Measurements from ENCODE around the gene NAA25. TPM values are rescaled to one million over a fixed set of nuclear protein-coding genes. Genes with fewer than 3 reads are reported as not detected.

NAA25 gene
- total and polyA plus RNA-seq, 9 donors: 5.7 to 36.9 (median 23.6) TPM

DNA sequence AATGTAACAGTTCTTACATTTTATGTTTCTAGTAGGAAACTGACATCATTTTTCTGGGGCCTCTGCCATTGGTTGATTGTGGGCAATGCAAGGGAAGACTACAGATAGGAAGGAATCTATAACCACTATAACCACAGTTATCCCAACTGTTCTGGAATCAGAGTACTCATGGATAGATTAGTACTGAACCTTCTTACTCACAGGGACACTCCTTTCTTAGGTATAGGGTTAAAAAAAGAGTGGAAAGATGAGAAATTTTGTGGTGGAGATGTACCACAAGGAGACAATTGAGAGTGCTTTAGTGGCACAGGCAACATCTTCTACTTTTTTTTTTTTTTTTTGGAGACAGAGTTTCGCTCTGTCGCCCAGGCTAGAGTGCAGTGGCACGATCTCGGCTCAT is 116.6 kb downstream of the NAA25 start:
- no peak overlapping the region for H3K27ac ChIP-seq
- H3K9me3 ChIP-seq: no peaks in the 10 kb centered on the region
- no peaks in the 10 kb centered on the region for H3K27me3 ChIP-seq
- DNase-seq: no peak
- H3K4me3 ChIP-seq: no peak overlapping the region
- TF ChIP-seq POLR2A (IDR thresholded peaks at IDR 0.05): no peak
- TF ChIP-seq, protein P1, sequence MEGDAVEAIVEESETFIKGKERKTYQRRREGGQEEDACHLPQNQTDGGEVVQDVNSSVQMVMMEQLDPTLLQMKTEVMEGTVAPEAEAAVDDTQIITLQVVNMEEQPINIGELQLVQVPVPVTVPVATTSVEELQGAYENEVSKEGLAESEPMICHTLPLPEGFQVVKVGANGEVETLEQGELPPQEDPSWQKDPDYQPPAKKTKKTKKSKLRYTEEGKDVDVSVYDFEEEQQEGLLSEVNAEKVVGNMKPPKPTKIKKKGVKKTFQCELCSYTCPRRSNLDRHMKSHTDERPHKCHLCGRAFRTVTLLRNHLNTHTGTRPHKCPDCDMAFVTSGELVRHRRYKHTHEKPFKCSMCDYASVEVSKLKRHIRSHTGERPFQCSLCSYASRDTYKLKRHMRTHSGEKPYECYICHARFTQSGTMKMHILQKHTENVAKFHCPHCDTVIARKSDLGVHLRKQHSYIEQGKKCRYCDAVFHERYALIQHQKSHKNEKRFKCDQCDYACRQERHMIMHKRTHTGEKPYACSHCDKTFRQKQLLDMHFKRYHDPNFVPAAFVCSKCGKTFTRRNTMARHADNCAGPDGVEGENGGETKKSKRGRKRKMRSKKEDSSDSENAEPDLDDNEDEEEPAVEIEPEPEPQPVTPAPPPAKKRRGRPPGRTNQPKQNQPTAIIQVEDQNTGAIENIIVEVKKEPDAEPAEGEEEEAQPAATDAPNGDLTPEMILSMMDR (IDR thresholded peaks at IDR 0.05): no peak
- TF ChIP-seq EP300 (IDR thresholded peaks at IDR 0.05): no peak
- H3K36me3 ChIP-seq: no peaks in the 10 kb centered on the region
- intact Hi-C loops (cut with DNase I): no loop called here
- H3K4me1 ChIP-seq (ENCODE audit: insufficient read depth): no peaks in the 10 kb centered on the region
- 92 to 97% (median 94%) methylated on average over 4 of the region's 4 CpGs for whole genome bisulfite sequencing, 3 donors

DNA sequence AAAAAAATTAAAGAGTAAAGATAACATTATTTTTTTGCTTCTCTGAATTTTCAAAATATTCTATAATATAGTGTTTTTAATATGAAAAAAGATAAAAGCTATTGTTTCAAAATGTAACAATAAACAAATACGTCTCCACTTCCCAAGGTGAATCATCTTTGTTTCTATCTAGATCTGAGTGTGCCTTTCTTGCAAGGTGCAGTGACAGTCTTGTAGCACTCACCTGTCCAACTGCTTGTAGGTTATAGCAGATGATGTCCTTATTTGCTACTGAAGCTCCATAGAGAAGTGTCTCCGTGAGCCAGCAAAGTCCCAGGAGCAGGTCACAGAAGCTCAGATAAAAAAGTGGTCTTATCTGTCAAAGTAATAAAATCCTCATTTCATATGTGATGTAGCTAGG is 117.0 kb downstream of the NAA25 start:
- no peak overlapping the region for H3K27ac ChIP-seq
- intact Hi-C loops (cut with DNase I): no loop called here

DNA sequence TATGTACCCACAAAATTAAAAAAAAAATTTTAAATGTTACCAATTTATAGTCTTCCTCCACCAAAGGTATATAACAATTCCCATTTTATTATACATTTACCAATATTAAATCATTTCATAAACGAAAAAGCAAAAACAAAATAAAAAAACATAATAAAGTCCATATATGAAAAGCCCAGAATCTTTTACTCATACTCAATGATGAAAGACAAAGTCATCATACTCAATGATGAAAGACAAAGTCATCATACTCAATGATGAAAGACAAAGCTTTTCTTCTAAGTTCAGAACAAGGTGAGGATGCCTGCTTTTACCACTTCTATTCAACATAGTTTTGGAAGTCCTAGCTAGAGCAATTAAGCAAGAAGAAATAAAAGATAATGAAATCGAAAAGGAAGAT is 123.8 kb downstream of the NAA25 start:
- intact Hi-C loops (cut with DNase I): loop anchor here in 1 of 4 donors (5.0 kb wide), 1 partner anchor 367 kb away; no protein-coding TSS in a partner anchor
- Histone ChIP-seq H3K36me3 (no peaks in the 10 kb centered on the region), H3K4me1 (ENCODE audit: insufficient read depth) (no peaks in the 10 kb centered on the region), H3K27ac (no peak overlapping the region), H3K4me3 (no peak overlapping the region), H3K9me3 (no peaks in the 10 kb centered on the region), H3K27me3 (no peaks in the 10 kb centered on the region)
- 72 to 79% (median 78%) methylated on average over 2 of the region's 2 CpGs for WGBS, 3 donors
- TF ChIP-seq, protein P1 (IDR thresholded peaks at IDR 0.05): no peak
- no peak for TF ChIP-seq EP300 (IDR thresholded peaks at IDR 0.05)
- DNase-seq: no peak

More for the DNA sequence above, 117.0 kb downstream of the NAA25 start:
- Histone ChIP-seq H3K27me3 (no peaks in the 10 kb centered on the region), H3K36me3 (no peaks in the 10 kb centered on the region), H3K9me3 (no peaks in the 10 kb centered on the region), H3K4me3 (no peak overlapping the region), H3K4me1 (ENCODE audit: insufficient read depth) (no peaks in the 10 kb centered on the region)
- TF ChIP-seq POLR2A (IDR thresholded peaks at IDR 0.05) (no peak), EP300 (IDR thresholded peaks at IDR 0.05) (no peak)
- TF ChIP-seq, protein P1 (IDR thresholded peaks at IDR 0.05): no peak
- no peak for DNase-seq
- 83 to 89% (median 83%) methylated on average over 2 of the region's 2 CpGs for WGBS, 3 donors

DNA sequence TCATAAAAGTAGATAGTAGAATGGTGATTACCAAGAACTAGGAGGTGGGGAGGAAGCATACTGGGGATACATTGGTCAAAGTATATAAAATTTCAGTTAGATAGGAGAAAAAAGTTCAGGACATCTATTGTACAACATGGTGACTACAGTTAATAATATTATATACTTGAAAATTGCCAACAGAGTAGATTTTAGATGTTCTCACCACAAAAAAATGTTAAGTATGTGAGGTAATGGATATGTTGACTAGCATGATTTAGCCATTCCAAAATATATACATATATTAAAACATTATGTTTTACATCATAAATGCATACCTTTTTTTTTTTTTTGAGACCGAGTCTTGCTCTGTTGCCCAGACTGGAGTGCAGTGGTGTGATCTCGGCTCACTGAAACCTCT is 126.6 kb downstream of the NAA25 start:
- intact Hi-C loops (cut with DNase I): no loop called here
- WGBS, 3 donors: 71 to 96% (median 75%) methylated on average over 2 of the region's 2 CpGs
- no peak overlapping the region for H3K4me3 ChIP-seq
- no peaks in the 10 kb centered on the region for H3K36me3 ChIP-seq
- H3K27ac ChIP-seq: no peak overlapping the region
- no peaks in the 10 kb centered on the region for H3K4me1 ChIP-seq (ENCODE audit: insufficient read depth)
- TF ChIP-seq POLR2A (IDR thresholded peaks at IDR 0.05) (no peak), EP300 (IDR thresholded peaks at IDR 0.05) (no peak)
- TF ChIP-seq, protein P1 (IDR thresholded peaks at IDR 0.05): no peak
- no peak for DNase-seq
- H3K9me3 ChIP-seq: no peaks in the 10 kb centered on the region
- no peaks in the 10 kb centered on the region for H3K27me3 ChIP-seq

Measured in ovary (tissue), 9 donors.